ENCODE measurements around the gene PPP2R2C.

PPP2R2C gene

GRCh38 chr4:6321361-6321760 is 151.1 kb downstream of the PPP2R2C start:
- DNase-seq (ENCODE audit: extremely low read depth, low read depth), result no peak
- TF ChIP-seq, protein P1, sequence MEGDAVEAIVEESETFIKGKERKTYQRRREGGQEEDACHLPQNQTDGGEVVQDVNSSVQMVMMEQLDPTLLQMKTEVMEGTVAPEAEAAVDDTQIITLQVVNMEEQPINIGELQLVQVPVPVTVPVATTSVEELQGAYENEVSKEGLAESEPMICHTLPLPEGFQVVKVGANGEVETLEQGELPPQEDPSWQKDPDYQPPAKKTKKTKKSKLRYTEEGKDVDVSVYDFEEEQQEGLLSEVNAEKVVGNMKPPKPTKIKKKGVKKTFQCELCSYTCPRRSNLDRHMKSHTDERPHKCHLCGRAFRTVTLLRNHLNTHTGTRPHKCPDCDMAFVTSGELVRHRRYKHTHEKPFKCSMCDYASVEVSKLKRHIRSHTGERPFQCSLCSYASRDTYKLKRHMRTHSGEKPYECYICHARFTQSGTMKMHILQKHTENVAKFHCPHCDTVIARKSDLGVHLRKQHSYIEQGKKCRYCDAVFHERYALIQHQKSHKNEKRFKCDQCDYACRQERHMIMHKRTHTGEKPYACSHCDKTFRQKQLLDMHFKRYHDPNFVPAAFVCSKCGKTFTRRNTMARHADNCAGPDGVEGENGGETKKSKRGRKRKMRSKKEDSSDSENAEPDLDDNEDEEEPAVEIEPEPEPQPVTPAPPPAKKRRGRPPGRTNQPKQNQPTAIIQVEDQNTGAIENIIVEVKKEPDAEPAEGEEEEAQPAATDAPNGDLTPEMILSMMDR (IDR thresholded peaks at IDR 0.05; ENCODE audit: low read depth, low read length), result no peak

GRCh38 chr4:6320663-6321062 is 151.8 kb downstream of the PPP2R2C start:
- DNase-seq (ENCODE audit: extremely low read depth, low read depth), result no peak
- TF ChIP-seq, protein P1 (IDR thresholded peaks at IDR 0.05; ENCODE audit: low read depth, low read length), result no peak

DNA sequence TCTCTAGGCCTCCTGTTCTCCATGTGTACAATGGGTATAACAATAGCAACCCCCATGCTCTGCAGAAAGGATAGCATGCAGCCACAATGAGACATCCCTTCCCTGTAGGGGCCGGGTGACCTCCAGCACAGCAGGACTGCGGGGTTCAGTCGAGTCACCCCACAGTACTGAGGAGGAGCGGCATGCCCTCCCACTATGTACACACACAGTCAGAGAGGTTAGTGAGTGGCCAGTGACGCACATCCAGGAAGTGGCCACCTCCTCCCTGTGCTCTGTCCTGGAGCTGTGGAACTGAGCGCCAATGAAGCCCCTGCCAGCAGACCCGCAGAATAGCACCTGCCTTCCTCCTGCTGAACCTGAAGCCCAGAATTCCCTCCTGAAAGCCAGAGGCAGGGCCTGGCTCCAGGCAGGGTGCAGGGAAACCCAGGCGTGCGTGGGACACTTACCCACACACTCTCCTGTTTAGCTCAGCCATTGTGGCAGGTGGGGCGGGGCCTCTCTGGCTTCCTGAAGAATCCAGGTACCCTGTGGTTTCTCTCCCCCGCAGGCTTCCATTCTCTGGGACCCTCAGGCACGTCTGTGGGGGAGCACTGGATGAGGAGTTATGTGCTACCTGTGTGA is 152.8 kb downstream of the PPP2R2C start:
- TF ChIP-seq, protein P1 (IDR thresholded peaks at IDR 0.05; ENCODE audit: low read depth, low read length), result no peak
- no peak for DNase-seq (ENCODE audit: extremely low read depth, low read depth)

- TF ChIP-seq, protein P1 (IDR thresholded peaks at IDR 0.05; ENCODE audit: low read depth, low read length), result no peak
- DNase-seq (ENCODE audit: extremely low read depth, low read depth), result no peak
These were observed 154.2 kb downstream of the PPP2R2C start for GRCh38 chr4:6318206-6318605.

DNA sequence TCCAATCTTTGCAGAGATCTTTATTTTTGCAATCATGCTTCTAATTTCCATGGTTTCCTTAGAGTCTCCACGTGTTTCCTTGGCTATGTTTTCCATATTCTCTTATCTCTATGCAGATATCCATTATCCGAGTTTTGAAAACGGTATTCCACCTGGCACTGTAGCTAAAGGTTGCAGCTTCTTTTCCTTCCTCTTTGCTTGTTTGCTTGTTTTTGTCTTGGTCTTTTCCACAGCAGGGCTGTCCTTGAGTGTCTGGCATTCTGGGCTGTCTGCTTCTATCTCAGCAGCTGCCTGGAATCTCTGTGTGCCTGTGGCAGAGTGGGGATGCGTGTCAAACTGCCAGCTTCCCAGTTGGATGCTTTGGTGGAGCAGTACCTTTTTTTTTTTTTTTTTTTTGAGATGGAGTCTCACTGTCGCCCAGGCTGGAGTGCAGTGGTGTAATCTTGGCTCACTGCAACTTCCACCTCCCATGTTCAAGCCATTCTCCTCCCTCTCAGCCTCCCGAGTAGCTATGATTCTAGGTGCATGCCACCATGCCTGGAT is 155.9 kb downstream of the PPP2R2C start:
- no peak for DNase-seq (ENCODE audit: extremely low read depth, low read depth)

GRCh38 chr4:6313216-6313615 is 159.2 kb downstream of the PPP2R2C start:
- DNase-seq (ENCODE audit: extremely low read depth, low read depth), result no peak
- TF ChIP-seq, protein P1 (IDR thresholded peaks at IDR 0.05; ENCODE audit: low read depth, low read length), result no peak

More for the DNA sequence above, 155.9 kb downstream of the PPP2R2C start:
- TF ChIP-seq, protein P1 (IDR thresholded peaks at IDR 0.05; ENCODE audit: low read depth, low read length), result no peak

DNA sequence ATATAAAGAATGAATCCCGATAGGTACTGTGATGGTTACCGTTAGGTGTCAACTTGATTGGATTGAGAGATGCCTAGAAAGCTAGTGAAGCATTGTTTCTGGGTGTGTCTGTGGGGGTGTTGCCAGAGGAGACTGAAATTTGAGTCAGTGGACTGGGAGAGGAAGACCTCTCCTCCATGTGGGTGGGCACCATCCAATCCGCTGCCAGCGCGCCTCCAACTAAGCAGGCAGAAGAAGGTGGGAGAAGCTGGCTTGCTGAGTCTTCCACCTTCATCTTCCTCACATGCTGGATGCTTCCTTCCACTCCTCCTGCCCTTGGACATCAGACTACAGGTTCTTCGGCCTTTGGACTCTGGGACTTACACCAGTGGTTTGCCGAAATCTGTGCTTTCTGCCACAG is 162.6 kb downstream of the PPP2R2C start:
- TF ChIP-seq, protein P1 (IDR thresholded peaks at IDR 0.05; ENCODE audit: low read depth, low read length), result no peak
- no peak for DNase-seq (ENCODE audit: extremely low read depth, low read depth)

All from AG09319 (cell line).